ENCODE results near the gene GPC5. TPM values are rescaled to one million over a fixed set of nuclear protein-coding genes. Genes with fewer than 3 reads are reported as not detected.

Gene GPC5
- total and polyA plus RNA-seq, 2 of the 13 experiments (the other 11 are each of a cell fraction or from before 2014, with no cell fraction given), result 0.02 to 0.07 TPM

DNA sequence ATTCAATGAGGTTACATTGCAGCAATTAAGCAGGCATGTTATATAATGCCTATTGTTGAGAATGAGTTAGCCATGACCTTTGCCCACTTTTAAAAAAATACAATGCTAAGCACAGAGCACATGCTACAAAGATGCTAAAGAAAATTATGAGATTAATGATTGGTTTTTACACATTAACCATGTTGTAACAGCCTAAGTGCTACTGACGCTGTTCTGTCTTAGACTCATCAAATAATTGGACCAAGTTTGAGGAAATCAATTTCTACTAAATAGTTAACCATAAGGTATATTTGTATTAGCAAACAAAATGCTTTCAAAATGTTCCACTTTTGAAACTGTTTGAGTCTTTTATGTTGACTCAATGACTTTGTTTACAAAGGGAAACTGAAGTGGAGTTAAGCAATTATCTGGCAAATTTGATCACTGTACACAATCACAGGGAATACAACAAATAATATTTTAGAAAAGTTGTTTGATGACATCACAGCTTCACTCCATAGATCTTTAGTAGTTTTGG, 36.6 kb upstream of the GPC5 start (continued):
- TF ChIP-seq ZNF556 (CRISPR knock-in tag; IDR thresholded peaks at IDR 0.05; ENCODE audit: borderline replicate concordance) (no peak), EHMT2 (IDR thresholded peaks at IDR 0.05; ENCODE audit: borderline replicate concordance, low read depth, low read length) (no peak), ZBTB3 (CRISPR knock-in tag; IDR thresholded peaks at IDR 0.05; ENCODE audit: borderline replicate concordance, low read depth) (0 out of 2 replicates have a peak, but pooled peaks have one; percentile 32), HNRNPL (IDR thresholded peaks at IDR 0.05; ENCODE audit: low read depth, low read length) (no peak), ZNF746 (CRISPR knock-in tag; IDR thresholded peaks at IDR 0.05) (no peak), HMG20A (CRISPR knock-in tag; IDR thresholded peaks at IDR 0.05; ENCODE audit: borderline replicate concordance) (peak; percentile 87; the same call in 1 of the 2 replicates), NFE2L1 (CRISPR knock-in tag; IDR thresholded peaks at IDR 0.05; ENCODE audit: borderline replicate concordance) (no peak), ZMYM3 (CRISPR knock-in tag; IDR thresholded peaks at IDR 0.05) (no peak), NKX3-1 (CRISPR knock-in tag; IDR thresholded peaks at IDR 0.05) (no peak), ZNF549 (CRISPR knock-in tag; IDR thresholded peaks at IDR 0.05) (no peak), NFKBIZ (CRISPR knock-in tag; IDR thresholded peaks at IDR 0.05) (no peak), TOE1 (CRISPR knock-in tag; IDR thresholded peaks at IDR 0.05) (no peak), EP300 (IDR thresholded peaks at IDR 0.05; ENCODE audit: low read depth in 2 of 2, low read length in 2 of 2) (peak in 1 of 2 experiments; percentile 88; a peak in 2 of 4 replicates), EP300 (CRISPR knock-in tag; IDR thresholded peaks at IDR 0.05; ENCODE audit: borderline replicate concordance) (no peak), PHF8 (CRISPR knock-in tag; IDR thresholded peaks at IDR 0.05) (no peak), ZNF772 (CRISPR knock-in tag; IDR thresholded peaks at IDR 0.05) (no peak), DPF2 (CRISPR knock-in tag; IDR thresholded peaks at IDR 0.05; ENCODE audit: borderline replicate concordance, low read depth) (peak; percentile 58; the same call in 1 of the 2 replicates), CEBPB (IDR thresholded peaks at IDR 0.05; ENCODE audit: borderline replicate concordance, low read depth, low read length) (peak; percentile 91), SATB2 (CRISPR knock-in tag; IDR thresholded peaks at IDR 0.05) (no peak), GLI4 (CRISPR knock-in tag; IDR thresholded peaks at IDR 0.05; ENCODE audit: borderline replicate concordance) (no peak), PRPF4 (IDR thresholded peaks at IDR 0.05; ENCODE audit: low read depth, low read length, poor library complexity, severe bottlenecking) (no peak), ZFP90 (CRISPR knock-in tag; IDR thresholded peaks at IDR 0.05; ENCODE audit: borderline replicate concordance) (no peak), REXO4 (CRISPR knock-in tag; IDR thresholded peaks at IDR 0.05; ENCODE audit: borderline replicate concordance) (no peak)
- TF ChIP-seq, protein P1, sequence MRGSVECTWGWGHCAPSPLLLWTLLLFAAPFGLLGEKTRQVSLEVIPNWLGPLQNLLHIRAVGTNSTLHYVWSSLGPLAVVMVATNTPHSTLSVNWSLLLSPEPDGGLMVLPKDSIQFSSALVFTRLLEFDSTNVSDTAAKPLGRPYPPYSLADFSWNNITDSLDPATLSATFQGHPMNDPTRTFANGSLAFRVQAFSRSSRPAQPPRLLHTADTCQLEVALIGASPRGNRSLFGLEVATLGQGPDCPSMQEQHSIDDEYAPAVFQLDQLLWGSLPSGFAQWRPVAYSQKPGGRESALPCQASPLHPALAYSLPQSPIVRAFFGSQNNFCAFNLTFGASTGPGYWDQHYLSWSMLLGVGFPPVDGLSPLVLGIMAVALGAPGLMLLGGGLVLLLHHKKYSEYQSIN (CRISPR knock-in tag; IDR thresholded peaks at IDR 0.05; ENCODE audit: borderline replicate concordance), result no peak
- TF ChIP-seq, protein P2, sequence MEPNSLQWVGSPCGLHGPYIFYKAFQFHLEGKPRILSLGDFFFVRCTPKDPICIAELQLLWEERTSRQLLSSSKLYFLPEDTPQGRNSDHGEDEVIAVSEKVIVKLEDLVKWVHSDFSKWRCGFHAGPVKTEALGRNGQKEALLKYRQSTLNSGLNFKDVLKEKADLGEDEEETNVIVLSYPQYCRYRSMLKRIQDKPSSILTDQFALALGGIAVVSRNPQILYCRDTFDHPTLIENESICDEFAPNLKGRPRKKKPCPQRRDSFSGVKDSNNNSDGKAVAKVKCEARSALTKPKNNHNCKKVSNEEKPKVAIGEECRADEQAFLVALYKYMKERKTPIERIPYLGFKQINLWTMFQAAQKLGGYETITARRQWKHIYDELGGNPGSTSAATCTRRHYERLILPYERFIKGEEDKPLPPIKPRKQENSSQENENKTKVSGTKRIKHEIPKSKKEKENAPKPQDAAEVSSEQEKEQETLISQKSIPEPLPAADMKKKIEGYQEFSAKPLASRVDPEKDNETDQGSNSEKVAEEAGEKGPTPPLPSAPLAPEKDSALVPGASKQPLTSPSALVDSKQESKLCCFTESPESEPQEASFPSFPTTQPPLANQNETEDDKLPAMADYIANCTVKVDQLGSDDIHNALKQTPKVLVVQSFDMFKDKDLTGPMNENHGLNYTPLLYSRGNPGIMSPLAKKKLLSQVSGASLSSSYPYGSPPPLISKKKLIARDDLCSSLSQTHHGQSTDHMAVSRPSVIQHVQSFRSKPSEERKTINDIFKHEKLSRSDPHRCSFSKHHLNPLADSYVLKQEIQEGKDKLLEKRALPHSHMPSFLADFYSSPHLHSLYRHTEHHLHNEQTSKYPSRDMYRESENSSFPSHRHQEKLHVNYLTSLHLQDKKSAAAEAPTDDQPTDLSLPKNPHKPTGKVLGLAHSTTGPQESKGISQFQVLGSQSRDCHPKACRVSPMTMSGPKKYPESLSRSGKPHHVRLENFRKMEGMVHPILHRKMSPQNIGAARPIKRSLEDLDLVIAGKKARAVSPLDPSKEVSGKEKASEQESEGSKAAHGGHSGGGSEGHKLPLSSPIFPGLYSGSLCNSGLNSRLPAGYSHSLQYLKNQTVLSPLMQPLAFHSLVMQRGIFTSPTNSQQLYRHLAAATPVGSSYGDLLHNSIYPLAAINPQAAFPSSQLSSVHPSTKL (CRISPR knock-in tag; IDR thresholded peaks at IDR 0.05), result peak; percentile 89
- TF ChIP-seq, protein P3, sequence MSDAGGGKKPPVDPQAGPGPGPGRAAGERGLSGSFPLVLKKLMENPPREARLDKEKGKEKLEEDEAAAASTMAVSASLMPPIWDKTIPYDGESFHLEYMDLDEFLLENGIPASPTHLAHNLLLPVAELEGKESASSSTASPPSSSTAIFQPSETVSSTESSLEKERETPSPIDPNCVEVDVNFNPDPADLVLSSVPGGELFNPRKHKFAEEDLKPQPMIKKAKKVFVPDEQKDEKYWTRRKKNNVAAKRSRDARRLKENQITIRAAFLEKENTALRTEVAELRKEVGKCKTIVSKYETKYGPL (CRISPR knock-in tag; IDR thresholded peaks at IDR 0.05), result peak; percentile 81; the same call in 1 of the 2 replicates

Measured in HepG2 (cell line).